Measurements from ENCODE around the gene TIMM17B. TPM values are rescaled to one million over a fixed set of nuclear protein-coding genes. Genes with fewer than 3 reads are reported as not detected.
"Not testable (repeated sequence)": the region's sequence is repeated elsewhere in the genome, so short reads cannot be mapped to it uniquely, and the experiment has no call there.

Gene TIMM17B
- total RNA-seq, 1 experiment from 2014 or later = 74.1 TPM

DNA sequence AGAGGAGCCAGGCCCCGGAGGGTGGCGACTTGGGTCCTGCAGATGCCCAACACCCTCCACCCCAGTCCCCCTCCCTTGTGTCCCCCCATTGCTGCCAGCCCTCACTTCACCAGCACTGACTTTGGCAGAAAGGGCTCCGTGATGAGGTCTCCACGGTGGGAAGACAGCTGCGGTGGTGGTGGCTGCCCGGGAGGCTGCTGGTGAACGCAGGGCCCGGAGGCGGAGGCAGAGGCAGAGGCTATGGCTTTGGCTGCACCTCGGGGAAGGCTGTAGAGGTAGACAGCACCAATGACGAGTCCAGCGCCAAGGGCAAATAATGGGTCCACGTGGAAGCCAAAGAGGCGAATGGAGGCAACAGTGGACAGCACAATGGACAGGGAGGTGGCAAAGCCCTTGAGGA, 7.1 kb upstream of the TIMM17B start:
- H3K36me3 ChIP-seq = peaks cover 7% of the 10 kb centered on the region
- no peak overlapping the region for H3K4me3 ChIP-seq
- no peaks in the 10 kb centered on the region for H3K9me3 ChIP-seq
- no peak for DNase-seq
- H3K27me3 ChIP-seq = no peaks in the 10 kb centered on the region

DNA sequence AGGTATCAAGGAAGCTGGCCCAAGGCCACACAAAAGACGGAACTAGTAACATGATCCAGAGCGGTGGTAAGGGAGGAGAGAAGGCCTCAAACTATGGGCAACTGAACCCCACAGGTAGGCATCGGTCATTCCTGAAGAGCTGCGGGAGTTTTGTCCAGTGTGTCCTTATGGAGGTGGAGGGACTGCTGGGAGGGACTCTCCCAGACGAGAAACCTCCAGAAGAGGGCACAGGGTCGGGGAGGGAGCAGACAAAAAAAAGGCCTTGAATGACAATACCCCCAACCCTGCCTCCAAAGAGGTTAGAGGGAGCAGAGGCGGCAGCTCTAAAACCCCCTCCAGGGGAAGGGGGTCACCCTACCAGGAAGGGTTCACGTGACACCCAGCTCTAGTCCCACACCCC, 6.6 kb upstream of the TIMM17B start:
- H3K9me3 ChIP-seq = no peaks in the 10 kb centered on the region
- no peak overlapping the region for H3K4me3 ChIP-seq
- peaks cover 9% of the 10 kb centered on the region for H3K36me3 ChIP-seq
- no peak for DNase-seq
- H3K27me3 ChIP-seq = no peaks in the 10 kb centered on the region

DNA sequence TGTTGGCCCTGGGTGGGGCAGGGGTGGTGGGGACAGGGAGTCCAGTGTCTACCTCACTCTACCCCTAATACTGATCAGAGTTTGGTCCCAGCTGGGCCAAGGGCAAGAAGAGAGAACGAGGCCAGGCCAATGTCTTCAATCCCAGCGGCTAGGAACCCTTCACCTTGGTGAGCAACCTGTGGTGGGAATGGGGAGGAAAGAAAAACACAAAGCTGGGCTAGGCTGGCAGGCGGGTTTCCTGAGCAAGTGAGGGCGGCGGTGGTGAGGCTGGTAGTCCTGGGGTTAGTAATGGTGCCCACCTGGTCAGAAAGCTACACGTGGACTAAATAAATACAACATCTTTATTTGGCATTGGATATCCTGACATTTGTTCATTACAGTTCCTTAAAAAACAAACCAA, 5.7 kb upstream of the TIMM17B start:
- H3K36me3 ChIP-seq = peaks cover 5% of the 10 kb centered on the region; the same call in 1 of the 2 replicates
- no peak overlapping the region for H3K4me3 ChIP-seq
- no peak for DNase-seq

DNA sequence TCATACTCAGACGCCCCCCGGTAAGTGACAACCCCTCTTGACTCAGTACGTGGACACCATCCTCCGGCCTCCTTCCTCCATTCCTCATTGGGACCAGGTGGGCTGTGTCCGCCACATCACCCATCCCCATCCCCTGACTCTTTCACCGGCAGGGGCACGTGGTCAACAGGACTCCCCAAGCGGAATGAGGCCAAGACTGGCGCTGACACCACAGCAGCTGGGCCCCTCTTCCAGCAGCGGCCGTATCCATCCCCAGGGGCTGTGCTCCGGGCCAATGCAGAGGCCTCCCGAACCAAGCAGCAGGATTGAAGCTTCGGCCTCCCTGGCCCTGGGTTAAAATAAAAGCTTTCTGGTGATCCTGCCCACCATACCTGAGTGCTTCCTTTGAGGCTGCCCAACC, 5.2 kb upstream of the TIMM17B start:
- peaks cover 5% of the 10 kb centered on the region; the same call in 1 of the 2 replicates for H3K36me3 ChIP-seq
- no peak for DNase-seq
- H3K4me3 ChIP-seq = no peak overlapping the region
- H3K9me3 ChIP-seq = no peaks in the 10 kb centered on the region
- H3K27me3 ChIP-seq = no peaks in the 10 kb centered on the region

More for the DNA sequence above, 5.7 kb upstream of the TIMM17B start:
- H3K27me3 ChIP-seq = no peaks in the 10 kb centered on the region
- no peaks in the 10 kb centered on the region for H3K9me3 ChIP-seq

DNA sequence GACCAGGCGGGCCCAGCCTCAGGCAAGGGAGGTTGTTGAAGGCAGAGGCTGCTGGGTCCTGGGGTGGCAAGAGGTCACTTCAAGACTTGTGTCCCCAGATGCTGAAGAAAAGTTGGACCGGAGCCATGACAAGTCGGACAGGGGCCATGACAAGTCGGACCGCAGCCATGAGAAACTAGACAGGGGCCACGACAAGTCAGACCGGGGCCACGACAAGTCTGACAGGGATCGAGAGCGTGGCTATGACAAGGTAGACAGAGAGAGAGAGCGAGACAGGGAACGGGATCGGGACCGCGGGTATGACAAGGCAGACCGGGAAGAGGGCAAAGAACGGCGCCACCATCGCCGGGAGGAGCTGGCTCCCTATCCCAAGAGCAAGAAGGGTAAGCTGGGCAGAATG, 4.6 kb upstream of the TIMM17B start:
- Histone ChIP-seq H3K27me3 (no peaks in the 10 kb centered on the region), H3K36me3 (peaks cover 5% of the 10 kb centered on the region; the same call in 1 of the 2 replicates), H3K9me3 (no peaks in the 10 kb centered on the region), H3K4me3 (no peak overlapping the region)
- DNase-seq = no peak

DNA sequence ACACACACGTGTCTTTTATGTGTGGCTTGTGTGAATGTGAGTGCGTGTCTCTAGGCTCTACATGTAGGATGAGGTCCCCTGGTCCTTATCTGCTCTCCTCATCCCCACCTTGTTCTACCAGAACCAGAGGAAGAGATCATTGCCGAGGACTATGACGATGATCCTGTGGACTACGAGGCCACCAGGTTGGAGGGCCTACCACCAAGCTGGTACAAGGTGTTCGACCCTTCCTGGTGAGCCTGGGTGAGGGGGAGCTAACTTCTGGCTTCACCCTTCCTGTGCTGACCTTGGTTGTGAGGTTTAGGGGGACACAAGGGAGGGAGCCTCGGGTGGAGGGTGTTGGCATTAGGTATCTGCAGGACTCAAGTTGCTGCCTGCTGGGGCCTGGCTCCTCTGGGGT, 3.5 kb upstream of the TIMM17B start:
- no peak for DNase-seq
- Histone ChIP-seq H3K36me3 (peaks cover 5% of the 10 kb centered on the region; the same call in 1 of the 2 replicates), H3K4me3 (no peak overlapping the region)

DNA sequence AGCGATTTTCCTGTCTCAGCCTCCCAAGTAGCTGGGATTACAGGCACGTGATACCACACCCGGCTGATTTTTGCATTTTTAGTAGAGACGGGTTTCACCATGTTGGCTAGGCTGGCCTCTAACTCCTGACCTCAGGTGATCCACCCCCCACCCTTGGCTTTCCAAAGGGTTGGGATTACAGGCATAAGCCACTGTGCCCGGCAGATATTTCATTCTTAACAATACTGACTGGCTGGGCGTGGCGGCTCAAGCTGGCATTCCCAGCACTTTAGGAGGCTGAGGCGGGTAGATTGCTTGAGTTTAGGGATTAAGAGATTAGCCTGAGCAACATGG, 1.5 kb upstream of the TIMM17B start:
- Histone ChIP-seq H3K36me3 (peaks cover 5% of the 10 kb centered on the region; the same call in 1 of the 2 replicates), H3K27me3 (no peaks in the 10 kb centered on the region), H3K9me3 (no peaks in the 10 kb centered on the region), H3K4me3 (no peak overlapping the region)
- DNase-seq = no peak

More for the DNA sequence above, 3.5 kb upstream of the TIMM17B start:
- Histone ChIP-seq H3K9me3 (no peaks in the 10 kb centered on the region), H3K27me3 (no peaks in the 10 kb centered on the region)

DNA sequence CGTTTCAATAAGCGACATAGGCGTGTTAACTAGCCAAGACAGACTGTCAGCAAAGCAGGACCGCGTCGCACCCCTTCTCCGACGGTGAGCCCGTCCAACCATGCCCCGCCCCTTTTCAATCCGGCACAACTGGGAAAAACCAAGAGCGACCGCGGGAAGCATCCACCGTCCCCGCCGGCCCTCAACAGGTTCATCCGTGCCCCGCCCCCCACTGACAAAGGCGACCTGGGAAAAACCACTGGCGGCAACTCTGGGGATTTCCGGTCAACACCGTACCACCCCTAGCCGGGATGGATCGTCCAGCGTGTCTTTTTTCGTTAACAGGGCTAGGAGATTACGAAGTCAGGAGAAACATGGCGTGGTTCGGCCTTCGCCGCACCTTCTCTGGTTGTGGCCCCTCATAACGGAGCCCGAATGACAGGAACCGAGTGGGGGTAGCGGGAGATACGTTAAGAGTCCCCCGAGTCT, 377 bp downstream of the TIMM17B start:
- no peaks in the 10 kb centered on the region for H3K27me3 ChIP-seq
- peak; percentile 72 for DNase-seq
- peaks cover 5% of the 10 kb centered on the region; the same call in 1 of the 2 replicates for H3K36me3 ChIP-seq
- H3K9me3 ChIP-seq = no peaks in the 10 kb centered on the region
- H3K4me3 ChIP-seq = peak overlapping the region; percentile 78

DNA sequence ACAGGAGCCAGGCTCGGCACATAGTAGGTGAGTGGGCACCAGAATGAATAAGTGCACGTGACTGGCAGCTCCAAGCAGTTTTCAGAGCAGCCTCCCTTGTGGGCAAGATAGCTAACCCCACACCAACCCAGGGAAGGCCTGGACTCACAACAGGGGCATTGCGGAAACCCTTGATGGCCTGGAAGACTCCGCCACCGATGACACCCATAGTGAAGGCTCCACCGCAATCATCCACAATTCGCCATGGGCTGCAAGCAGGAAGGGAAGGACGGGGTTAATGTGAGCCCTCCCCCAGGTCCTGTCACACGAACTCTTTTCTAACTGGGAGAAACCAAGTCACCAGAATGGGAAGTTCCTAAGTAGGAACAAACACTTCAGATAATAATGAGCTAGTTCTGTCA, 957 bp downstream of the TIMM17B start:
- 0 out of 2 replicates have a peak, but pooled peaks cover 2% of the 10 kb centered on the region for H3K36me3 ChIP-seq
- H3K27me3 ChIP-seq = no peaks in the 10 kb centered on the region
- DNase-seq = no peak
- no peaks in the 10 kb centered on the region for H3K9me3 ChIP-seq
- H3K4me3 ChIP-seq = peak overlapping the region; percentile 78

DNA sequence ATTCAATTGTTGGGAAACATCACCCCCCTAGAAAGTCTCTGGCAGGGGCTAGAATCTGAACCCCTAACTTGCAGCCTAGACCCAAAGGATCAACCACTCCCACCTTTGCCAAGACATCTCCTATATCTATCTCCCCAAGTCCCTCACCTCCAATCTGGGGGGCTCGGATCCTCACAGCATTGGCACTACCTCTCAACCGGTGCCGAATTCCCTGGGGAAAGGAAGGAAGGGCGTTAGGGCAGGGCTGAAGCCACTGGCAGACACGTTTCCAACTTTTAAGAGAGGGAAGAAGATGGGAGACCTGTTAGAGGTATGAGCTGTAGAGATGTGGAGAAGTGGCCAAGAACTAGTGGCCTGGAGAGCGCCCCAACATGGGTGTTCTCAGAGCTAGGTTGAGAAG, 2.7 kb downstream of the TIMM17B start:
- no peaks in the 10 kb centered on the region for H3K27me3 ChIP-seq
- 0 out of 2 replicates have a peak, but pooled peaks cover 2% of the 10 kb centered on the region for H3K36me3 ChIP-seq
- H3K9me3 ChIP-seq = no peaks in the 10 kb centered on the region
- H3K4me3 ChIP-seq = no peak overlapping the region
- DNase-seq = no peak

DNA sequence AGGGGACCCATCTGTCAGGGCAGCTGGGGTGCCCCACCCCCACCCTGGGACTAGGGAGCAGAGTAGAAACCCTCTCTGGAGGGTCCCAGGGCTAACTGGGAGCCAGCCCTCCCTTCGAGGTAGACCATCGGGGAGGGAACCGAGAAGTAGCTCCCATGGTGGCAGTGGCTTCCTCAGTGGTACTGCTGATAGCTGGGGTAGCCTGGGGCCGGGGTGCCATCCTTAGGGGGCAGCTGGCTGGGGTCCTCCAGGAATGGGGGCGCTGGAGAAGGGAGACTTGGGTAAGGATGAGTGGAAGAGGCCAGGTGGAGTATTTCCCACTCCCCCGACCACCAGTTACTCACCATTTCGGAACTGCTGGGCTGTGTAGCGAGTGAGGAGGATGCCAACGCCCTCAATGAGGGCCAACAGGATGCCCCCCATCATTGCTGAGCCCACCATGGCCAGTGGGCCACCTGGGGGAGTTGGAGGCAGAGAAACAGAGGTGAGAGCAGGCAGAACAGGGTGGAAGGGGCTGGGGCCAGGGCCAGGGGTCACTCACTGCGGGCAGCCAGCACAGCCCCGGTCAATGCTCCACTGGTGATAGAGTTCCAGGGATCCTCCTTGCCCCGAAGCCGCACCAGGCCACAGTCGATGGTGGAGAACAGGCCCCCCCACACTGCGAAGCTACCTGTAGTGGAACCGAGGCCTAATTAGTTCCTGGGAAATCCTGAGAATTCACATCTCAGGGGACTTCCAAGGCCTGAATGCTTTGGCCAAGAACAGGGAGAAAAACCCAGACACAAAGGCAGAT, 3.8 kb downstream of the TIMM17B start:
- DNase-seq = no peak
- no peak overlapping the region for H3K4me3 ChIP-seq
- H3K9me3 ChIP-seq = no peaks in the 10 kb centered on the region
- no peaks in the 10 kb centered on the region for H3K27me3 ChIP-seq
- no peaks in the 10 kb centered on the region for H3K36me3 ChIP-seq

DNA sequence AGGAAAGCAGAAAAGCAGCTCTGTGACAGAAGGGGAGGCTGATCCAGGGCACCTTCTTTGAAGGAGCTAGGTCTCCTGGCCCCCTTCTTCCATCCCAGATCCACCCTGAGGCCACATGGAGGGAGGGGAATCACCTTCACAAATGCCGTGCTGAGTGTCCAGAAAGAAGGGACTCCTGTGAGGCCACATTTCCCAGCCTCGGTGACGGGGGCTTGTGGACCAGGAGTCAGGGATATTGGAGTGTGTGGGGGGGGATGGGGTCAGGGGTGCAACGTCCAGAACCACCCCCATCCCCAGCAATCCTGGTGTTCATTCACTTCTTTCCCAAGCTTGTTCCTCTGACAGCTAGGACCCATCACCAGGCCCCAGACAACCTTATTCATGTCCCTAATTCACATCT, 4.7 kb downstream of the TIMM17B start:
- Histone ChIP-seq H3K36me3 (no peaks in the 10 kb centered on the region), H3K9me3 (no peaks in the 10 kb centered on the region), H3K4me3 (no peak overlapping the region), H3K27me3 (no peaks in the 10 kb centered on the region)
- DNase-seq = no peak

DNA sequence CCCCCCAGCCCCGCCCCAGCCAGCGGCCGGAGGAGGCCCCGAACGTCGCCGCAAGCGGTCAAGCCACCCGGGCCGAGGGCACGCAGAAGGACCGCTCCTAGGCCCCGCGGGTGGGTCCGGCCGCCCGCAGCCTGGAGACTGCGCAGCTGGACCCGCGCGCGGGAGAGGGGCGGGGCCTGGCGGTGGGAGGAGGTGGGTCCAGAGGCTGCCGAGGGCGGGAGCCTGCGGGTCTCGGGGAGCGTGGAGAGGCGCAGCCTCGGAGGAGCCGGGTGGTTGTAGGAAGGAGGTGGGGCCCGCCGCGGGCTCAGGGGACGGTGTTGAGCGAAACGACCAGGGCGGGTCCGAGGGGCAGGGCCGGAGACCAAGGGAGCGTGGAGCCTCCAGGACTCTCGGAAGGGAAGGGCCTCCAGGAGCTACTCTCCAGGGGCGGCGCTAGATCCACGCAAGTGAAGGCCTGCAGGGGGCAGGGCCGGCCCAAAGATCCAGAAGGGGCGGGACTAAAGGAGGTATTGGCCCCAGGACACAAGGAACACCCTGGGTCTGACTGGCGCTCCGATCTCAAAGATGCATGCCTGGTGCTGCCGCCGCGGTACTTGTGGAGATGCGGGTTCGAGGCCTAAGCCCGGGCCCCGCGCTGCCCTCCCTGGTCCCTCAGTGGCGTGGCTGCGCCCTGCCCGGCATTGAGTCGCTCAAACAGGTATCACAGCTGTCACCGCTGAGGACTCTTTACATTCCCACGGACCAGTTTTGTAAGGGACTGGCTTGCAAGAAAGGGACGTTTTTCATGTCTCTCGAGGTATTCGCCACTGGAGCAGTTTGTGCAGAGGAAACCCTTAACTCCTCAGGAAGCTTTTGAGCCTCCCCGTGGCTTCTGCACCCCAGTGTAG, 5.9 kb downstream of the TIMM17B start:
- Histone ChIP-seq H3K4me3 (peak overlapping the region; percentile 45), H3K36me3 (no peaks in the 10 kb centered on the region), H3K27me3 (no peaks in the 10 kb centered on the region), H3K9me3 (no peaks in the 10 kb centered on the region)
- peak; percentile 87 for DNase-seq

DNA sequence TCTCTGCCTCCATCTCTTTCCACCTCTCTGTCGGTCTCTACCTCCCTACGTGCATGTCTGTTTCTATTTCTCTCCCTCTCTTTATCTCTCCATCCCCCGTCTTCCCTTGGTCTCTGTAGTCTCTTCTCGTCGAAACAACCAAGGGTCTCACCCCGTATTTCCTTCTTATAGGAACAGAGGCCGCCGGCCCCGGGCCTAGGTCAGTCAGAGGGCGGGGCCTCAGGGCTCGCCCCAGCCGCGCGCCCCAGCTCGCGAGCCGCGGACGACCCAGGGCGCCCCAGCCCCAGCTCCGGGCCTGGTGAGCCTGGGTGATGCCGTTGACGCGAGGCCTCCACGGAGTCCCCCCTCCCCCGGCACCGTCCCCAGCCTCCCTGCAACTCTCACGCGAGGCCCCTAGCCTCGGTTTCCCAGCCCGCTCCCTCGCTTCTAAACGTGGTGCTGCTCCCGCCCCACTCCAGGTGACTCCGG, 6.6 kb downstream of the TIMM17B start:
- no peaks in the 10 kb centered on the region for H3K9me3 ChIP-seq
- H3K27me3 ChIP-seq = no peaks in the 10 kb centered on the region
- H3K36me3 ChIP-seq = no peaks in the 10 kb centered on the region
- peak overlapping the region; percentile 45 for H3K4me3 ChIP-seq
- no peak for DNase-seq

DNA sequence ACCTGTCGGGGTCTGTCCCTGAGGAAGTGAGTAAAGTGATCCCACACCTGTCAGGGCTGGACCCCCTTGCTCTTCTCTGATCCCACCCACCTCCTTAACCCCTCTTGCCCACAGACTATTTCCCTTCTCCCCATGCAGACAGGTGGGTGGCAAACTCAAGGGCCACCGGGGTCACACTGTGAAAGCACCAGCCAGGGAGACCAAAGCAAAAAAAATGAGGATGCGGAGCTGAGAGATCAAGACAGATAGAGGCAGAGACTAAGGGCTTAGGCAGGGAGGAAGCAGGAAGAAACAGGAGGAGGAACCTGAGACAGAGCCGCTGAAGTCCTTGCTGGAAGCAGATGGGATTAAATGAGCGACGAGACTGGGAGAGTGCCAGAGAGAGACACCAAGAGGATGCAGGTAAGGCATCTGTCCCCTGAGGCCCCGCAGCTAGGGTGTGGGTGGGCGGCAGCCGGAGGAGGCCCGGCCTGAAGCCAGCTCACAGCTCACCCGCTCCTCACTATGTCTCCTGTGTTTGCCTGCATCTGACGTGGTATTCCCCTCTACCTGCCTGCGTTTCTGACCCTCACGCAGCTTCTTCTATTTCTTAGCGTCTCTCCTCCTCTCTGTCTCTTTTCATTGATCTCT, 7.2 kb downstream of the TIMM17B start:
- no peaks in the 10 kb centered on the region for H3K27me3 ChIP-seq
- no peaks in the 10 kb centered on the region for H3K36me3 ChIP-seq
- no peak for DNase-seq
- H3K4me3 ChIP-seq = no peak overlapping the region
- H3K9me3 ChIP-seq = no peaks in the 10 kb centered on the region

DNA sequence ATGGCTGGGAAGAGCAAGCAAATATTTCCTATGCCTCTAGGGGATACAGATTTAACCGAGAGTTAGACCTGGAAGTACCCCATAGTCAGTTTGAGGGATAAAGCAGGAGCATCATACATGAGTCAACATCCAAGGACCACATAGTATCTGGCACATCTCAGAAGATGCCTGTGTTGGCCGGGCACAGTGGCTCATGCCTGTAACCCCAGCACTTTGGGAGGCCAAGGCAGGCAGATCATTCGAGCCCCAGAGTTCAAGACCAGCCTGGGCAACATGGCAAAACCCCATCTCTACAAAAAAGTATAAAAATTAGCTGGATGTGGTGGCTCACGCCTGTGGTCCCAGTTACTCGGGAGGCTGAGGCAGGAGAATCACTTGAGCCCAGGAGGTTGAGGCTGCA, 11.0 kb downstream of the TIMM17B start:
- not testable (repeated sequence) for DNase-seq, H3K4me3 ChIP-seq, H3K9me3 ChIP-seq, H3K36me3 ChIP-seq, H3K27me3 ChIP-seq

DNA sequence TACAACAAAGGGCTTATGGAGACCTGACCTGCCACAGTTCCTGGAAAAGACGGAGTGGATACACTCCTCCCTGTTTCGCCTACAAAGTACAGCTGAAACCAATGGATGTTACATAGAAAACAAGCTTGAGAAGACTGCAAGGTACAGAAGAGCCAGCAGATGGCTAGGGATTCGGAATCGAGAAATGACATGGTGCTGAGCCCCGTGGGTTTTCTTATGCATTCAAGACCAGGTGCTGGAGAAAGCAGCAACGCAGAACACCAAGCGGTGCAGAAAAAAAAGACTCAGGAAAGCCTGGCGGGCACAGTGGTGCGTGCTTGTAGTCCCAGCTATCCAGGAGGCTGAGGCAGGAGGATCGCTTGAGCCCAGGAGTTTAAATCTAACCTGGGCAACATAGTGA, 13.8 kb downstream of the TIMM17B start:
- H3K9me3 ChIP-seq = no peaks in the 10 kb centered on the region
- no peaks in the 10 kb centered on the region for H3K27me3 ChIP-seq
- no peak for DNase-seq
- H3K36me3 ChIP-seq = no peaks in the 10 kb centered on the region
- no peak overlapping the region for H3K4me3 ChIP-seq

All from MG63 (cell line).